Endothelial cell of umbilical vein (primary cell): ENCODE data around the gene NDUFB1. TPM values are rescaled to one million over a fixed set of nuclear protein-coding genes. Genes with fewer than 3 reads are reported as not detected.

Experiments
- BruUV-seq: library from RNA; stranded (reverse); fragments of 400-500 nt; replicated peaks from 2 replicates; lab custom pipeline; 2021; lab: Mats Ljungman, UMichigan
- CTCF ChIA-PET: fragments of 300-600, 350-600 bp; sonication (Branson Sonifier 250); formaldehyde crosslinking; loops from one replicate; lab custom pipeline; 2021; ENCODE audit warnings: antibody characterized with exemption, inconsistent platforms; lab: Charles Lee
- POLR2A ChIA-PET: fragments of 300-600, 350-600 bp; sonication (Branson Sonifier 250); formaldehyde crosslinking; loops from one replicate; lab custom pipeline; 2021; ENCODE audit warnings: antibody characterized with exemption, inconsistent platforms; lab: Charles Lee
- DNase-seq: peaks from one replicate; pipeline ENCODE4 v3.0.0-alpha.2; 2011; ENCODE audit warnings: low read depth, low spot score
- FAIRE-seq: peaks from 2 replicates; lab custom pipeline; 2011; peaks lifted over from hg19 to GRCh38; lab: Jason Lieb, UNC
- H2AFZ ChIP-seq: 2 replicates; pipeline ENCODE4 v1.6.0; 2012; ENCODE audit warnings: low read depth, low read length, control low read depth, inconsistent platforms
- H3K27ac ChIP-seq: 2 replicates; pipeline ENCODE4 v1.5.1; 2011; ENCODE audit warnings: low read depth, mild to moderate bottlenecking, control low read depth, low read length, moderate library complexity; ENCODE audit not compliant: insufficient read depth
- H3K27me3 ChIP-seq, 2 experiments: 2 replicates each; pipeline versions ENCODE4 v1.6.0 to v1.6.1; 2011; ENCODE audit warnings: low read length in 2 of 2, mixed read lengths in 1 of 2; ENCODE audit not compliant: control insufficient read depth in 2 of 2, insufficient read depth in 2 of 2
- H3K36me3 ChIP-seq, 2 experiments: 2 replicates in 1 of 2; 3 replicates in 1 of 2; pipeline ENCODE4 v1.5.1; 2011; ENCODE audit warnings: low read length in 2 of 2, mild to moderate bottlenecking in 1 of 2, moderate library complexity in 1 of 2; ENCODE audit not compliant: control insufficient read depth in 2 of 2, insufficient read depth in 2 of 2; ENCODE audit errors: extremely low read depth in 1 of 2
- H3K4me1 ChIP-seq: 3 replicates; pipeline ENCODE4 v1.5.1; 2011; ENCODE audit warnings: mild to moderate bottlenecking, low read length; ENCODE audit not compliant: control insufficient read depth, insufficient read depth; ENCODE audit errors: extremely low read depth
- H3K4me2 ChIP-seq: 2 replicates; pipeline ENCODE4 v1.6.1; 2011; ENCODE audit warnings: low read length, control low read depth, mixed read lengths; ENCODE audit not compliant: insufficient read depth
- H3K4me3 ChIP-seq, 3 experiments: fragments of 200-600 bp in 1 of 3; sonication (generic), shearing (Covaris generic) in 1 of 3; replicated peaks in 1 of 3; 2 replicates each; pipeline ENCODE4 v1.5.1; 2011 to 2016; ENCODE audit warnings: control low read depth in 3 of 3, low read length in 3 of 3, mild to moderate bottlenecking in 2 of 3, inconsistent platforms in 1 of 3, low read depth in 1 of 3, moderate library complexity in 1 of 3; ENCODE audit not compliant: insufficient read depth in 1 of 3
- H3K79me2 ChIP-seq: 2 replicates; pipeline ENCODE4 v1.6.0; 2012; ENCODE audit warnings: low read length, inconsistent platforms; ENCODE audit not compliant: control insufficient read depth, insufficient read depth
- H3K9ac ChIP-seq: replicated peaks from 2 replicates; pipeline ENCODE3; 2011; ENCODE audit warnings: low read length, control low read depth; ENCODE audit not compliant: insufficient read depth; ENCODE audit errors: extremely low read depth
- H3K9me1 ChIP-seq: replicated peaks from 3 replicates; pipeline ENCODE4 v1.6.0; 2011; ENCODE audit warnings: mild to moderate bottlenecking, low read length; ENCODE audit not compliant: control insufficient read depth, insufficient read depth; ENCODE audit errors: extremely low read depth
- H3K9me3 ChIP-seq: replicated peaks from 2 replicates; pipeline ENCODE4 v1.5.1; 2012; ENCODE audit warnings: low read length, inconsistent platforms; ENCODE audit not compliant: control insufficient read depth, insufficient read depth
- H4K20me1 ChIP-seq: replicated peaks from 2 replicates; pipeline ENCODE3; 2011; ENCODE audit warnings: mild to moderate bottlenecking, low read length; ENCODE audit not compliant: control insufficient read depth, insufficient read depth; ENCODE audit errors: extremely low read depth
- CTCF ChIP-seq, 2 donors: IDR thresholded peaks; 1 replicate in 1 of 2; 2 replicates in 1 of 2; pipeline ENCODE4 v1.5.1; 2011; ENCODE audit warnings: low read length in 2 of 2, mild to moderate bottlenecking in 2 of 2, moderate library complexity in 2 of 2, control low read depth in 1 of 2, inconsistent platforms in 1 of 2, low read depth in 1 of 2; ENCODE audit not compliant: insufficient read depth in 1 of 2; ENCODE audit errors: extremely low read depth in 1 of 2
- EZH2 ChIP-seq: IDR thresholded peaks from 2 replicates; pipeline ENCODE4 v1.6.1; 2012; ENCODE audit warnings: borderline replicate concordance, low read depth, mild to moderate bottlenecking, moderate library complexity, low read length, inconsistent platforms; ENCODE audit not compliant: severe bottlenecking
- FOS ChIP-seq: IDR thresholded peaks from 2 replicates; pipeline ENCODE4 v1.6.1; 2011; ENCODE audit warnings: mild to moderate bottlenecking, low read length, moderate library complexity, borderline replicate concordance; ENCODE audit not compliant: insufficient read depth
- GATA2 ChIP-seq: IDR thresholded peaks from 2 replicates; pipeline ENCODE4 v1.7.0; 2011; ENCODE audit warnings: low read depth, mild to moderate bottlenecking, moderate library complexity, mixed read lengths, low read length; ENCODE audit not compliant: insufficient read length, insufficient read depth
- MAX ChIP-seq: IDR thresholded peaks from 2 replicates; pipeline ENCODE4 v1.6.1; 2011; ENCODE audit not compliant: insufficient read depth, insufficient read length
- MYC ChIP-seq: IDR thresholded peaks from one replicate; pipeline ENCODE4 v1.6.1; 2011; ENCODE audit warnings: mild to moderate bottlenecking, low read depth, low read length
- POLR2A ChIP-seq: IDR thresholded peaks from 2 replicates; pipeline ENCODE4 v1.6.1; 2012; ENCODE audit warnings: low read depth, mild to moderate bottlenecking, control low read depth, low read length
- POLR2AphosphoS5 ChIP-seq: IDR thresholded peaks from 2 replicates; pipeline ENCODE4 v1.6.1; 2012; ENCODE audit warnings: low read depth, mild to moderate bottlenecking, control low read depth, low read length, moderate library complexity; ENCODE audit not compliant: insufficient read depth
- dilution Hi-C: fragments of 300-500 bp; cut with MboI; formaldehyde crosslinking; loops from one replicate; pipeline ENCODE4 v1.15.0; 2019; ENCODE audit warnings: low sequenced_read_pairs; ENCODE audit not compliant: extremely low pct_ligation_motif_present
- intact Hi-C: fragments of 100-400 bp; cut with micrococcal nuclease; formaldehyde crosslinking; loops from one replicate; pipeline ENCODE4 v1.10.0; 2022
- polyA plus RNA-seq, 4 experiments: library from polyadenylated mRNA; depleted of rRNA in 3 of 4; stranded (reverse) in 3 of 4; unstranded in 1 of 4; fragments of >200 nt; gene quantifications; 2 replicates each; pipeline versions ENCODE4 v1.2.1 to v1.2.3, GENCODE V29; 2011 to 2012; ENCODE audit warnings: missing spikeins in 1 of 4
- total RNA-seq: library from RNA; stranded (reverse); gene quantifications from 2 replicates; pipeline ENCODE4 v1.2.3, GENCODE V29; 2021

The NDUFB1 gene
- total and polyA plus RNA-seq, 2 donors (not counting 3 experiments of a cell fraction or from before 2014, with no cell fraction given) = 95.2 to 267 TPM

- no peaks in the 10 kb centered on the region for H3K9me3 ChIP-seq
- H2AFZ ChIP-seq = no peak overlapping the region
- no peaks in the 10 kb centered on the region for H4K20me1 ChIP-seq
- BruUV-seq = no TSS peak
- TF ChIP-seq POLR2A = no peak
- no peak for TF ChIP-seq GATA2
- no peak for TF ChIP-seq POLR2AphosphoS5
- no peak for TF ChIP-seq FOS
- no peak for TF ChIP-seq MAX
- no peak for TF ChIP-seq CTCF (IDR thresholded peaks at IDR 0.05; ENCODE audit: extremely low read depth in 1 of 2, insufficient read depth in 1 of 2, low read depth in 1 of 2, low read length in 2 of 2)
- no peak for TF ChIP-seq MYC
- TF ChIP-seq EZH2 = no peak
- ChIA-PET CTCF (no interaction called here), POLR2A (no interaction called here)
- H3K27me3 ChIP-seq = no peaks in the 10 kb centered on the region
- H3K36me3 ChIP-seq = peaks cover 9 to 11% of the 10 kb centered on the region in 2 experiments
- DNase-seq (no peak), FAIRE-seq (no peak)
- intact Hi-C loops (no loop called here), dilution Hi-C loops (no loop called here)
- no peak overlapping the region for H3K27ac ChIP-seq
- no peaks in the 10 kb centered on the region for H3K9me1 ChIP-seq
- H3K79me2 ChIP-seq = no peaks in the 10 kb centered on the region
- no peak overlapping the region for H3K4me2 ChIP-seq
- no peak overlapping the region for H3K9ac ChIP-seq
- H3K4me1 ChIP-seq = no peaks in the 10 kb centered on the region
- no peak overlapping the region for H3K4me3 ChIP-seq
Observed at GRCh38 chr14:92160619-92161018, 39.1 kb upstream of the NDUFB1 start.
